ENCODE results near the gene FKBP3. TPM values are rescaled to one million over a fixed set of nuclear protein-coding genes. Genes with fewer than 3 reads are reported as not detected.

FKBP3 gene
- total RNA-seq, 1 experiment from 2014 or later = 157 TPM

- H4K91ac ChIP-seq (ENCODE audit: insufficient read length, low read depth, low read length) = no peak overlapping the region
- no peaks in the 10 kb centered on the region for H3K9me3 ChIP-seq (ENCODE audit: control insufficient read depth, low read depth, low read length)
- no peak overlapping the region for H3K4me3 Mint-ChIP-seq
- H2BK12ac ChIP-seq (ENCODE audit: insufficient read length, low read depth, low read length) = no peak overlapping the region
- no peak overlapping the region for H4K8ac ChIP-seq (replicated peaks; ENCODE audit: insufficient read length, low read depth, low read length)
- H3K4ac ChIP-seq (ENCODE audit: low read depth, low read length) = no peak overlapping the region
- H3K27me3 ChIP-seq (ENCODE audit: insufficient read depth, low read length) = no peaks in the 10 kb centered on the region
- no peak overlapping the region for H2BK15ac ChIP-seq (ENCODE audit: low read depth, low read length)
- no peak overlapping the region for H2AK5ac ChIP-seq (ENCODE audit: insufficient read length, low read length)
- TF ChIP-seq CTCF (conservative IDR thresholded peaks at IDR 0.05) = no peak
- no peak overlapping the region for H3K56ac ChIP-seq (ENCODE audit: insufficient read length, low read depth, low read length)
- H2BK20ac ChIP-seq (ENCODE audit: low read depth, low read length, poor library complexity, severe bottlenecking) = no peak overlapping the region
- no peak overlapping the region for H4K5ac ChIP-seq (ENCODE audit: insufficient read length, low read depth, low read length)
- H3K27ac Mint-ChIP-seq = no peak overlapping the region
- H2AFZ ChIP-seq (ENCODE audit: low read length) = no peak overlapping the region
- no peak overlapping the region for H3K23ac ChIP-seq (ENCODE audit: insufficient read length, low read depth, low read length)
- H3K4me1 Mint-ChIP-seq = peaks cover 0 to 6% of the 10 kb centered on the region in 2 experiments; a peak in 2 of 4 replicates
- no peaks in the 10 kb centered on the region for H3K79me1 ChIP-seq (ENCODE audit: insufficient read depth, low read depth, low read length, poor library complexity, severe bottlenecking)
- H2BK5ac ChIP-seq (ENCODE audit: insufficient read length, low read length) = no peak overlapping the region
- peaks cover 16% of the 10 kb centered on the region; the same call in 1 of the 2 replicates for H3K79me2 ChIP-seq (ENCODE audit: insufficient read depth, low read length)
- H3K23me2 ChIP-seq (ENCODE audit: insufficient read length, low read depth, low read length, poor library complexity, severe bottlenecking) = no peaks in the 10 kb centered on the region
- H3K9ac ChIP-seq (ENCODE audit: extremely low read depth, insufficient read length, low read length) = no peak overlapping the region
- peaks cover 25 to 46% (median 45%) of the 10 kb centered on the region in 3 experiments for H3K36me3 Mint-ChIP-seq (ENCODE audit: insufficient read depth in 1 of 3, low read depth in 3 of 3)
- no peak overlapping the region for H2BK120ac ChIP-seq (ENCODE audit: low read depth, low read length, poor library complexity, severe bottlenecking)
- H3K9me3 Mint-ChIP-seq = no peaks in the 10 kb centered on the region
- no peaks in the 10 kb centered on the region for H3K4me1 ChIP-seq (ENCODE audit: insufficient read depth, low read length)
- no peak overlapping the region for H3K4me2 ChIP-seq (ENCODE audit: insufficient read depth, insufficient read length, low read length)
- H4K20me1 ChIP-seq (ENCODE audit: control insufficient read depth, insufficient read depth, insufficient read length) = no peaks in the 10 kb centered on the region
- no peak overlapping the region for H3K14ac ChIP-seq (ENCODE audit: insufficient read depth, low read length)
- H3K27me3 Mint-ChIP-seq (ENCODE audit: low read depth) = no peaks in the 10 kb centered on the region
- DNase-seq = no peak
- no CpG with 5 or more reads among the region's 2 CpGs for WGBS (ENCODE audit: extremely low coverage, insufficient read length, low lambda C conversion rate)
- no peak overlapping the region for H3K27ac ChIP-seq (ENCODE audit: insufficient read length, low read depth, low read length)
- H3T11ph ChIP-seq (ENCODE audit: low read length) = no peak overlapping the region
- H3K18ac ChIP-seq (ENCODE audit: insufficient read length, low read depth, low read length) = no peak overlapping the region
Measured at GRCh38 chr14:45094275-45094674, 40.0 kb downstream of the FKBP3 start.

Measured in H9 (cell line).